Fibroblast of skin of scalp (primary cell): ENCODE data around the gene NUCB1.
"Not testable (repeated sequence)": the region's sequence is repeated elsewhere in the genome, so short reads cannot be mapped to it uniquely, and the experiment has no call there.

Experiments used
- DNase-seq: peaks from one replicate; pipeline ENCODE4 v3.0.0-alpha.2; 2013

NUCB1 gene

DNA sequence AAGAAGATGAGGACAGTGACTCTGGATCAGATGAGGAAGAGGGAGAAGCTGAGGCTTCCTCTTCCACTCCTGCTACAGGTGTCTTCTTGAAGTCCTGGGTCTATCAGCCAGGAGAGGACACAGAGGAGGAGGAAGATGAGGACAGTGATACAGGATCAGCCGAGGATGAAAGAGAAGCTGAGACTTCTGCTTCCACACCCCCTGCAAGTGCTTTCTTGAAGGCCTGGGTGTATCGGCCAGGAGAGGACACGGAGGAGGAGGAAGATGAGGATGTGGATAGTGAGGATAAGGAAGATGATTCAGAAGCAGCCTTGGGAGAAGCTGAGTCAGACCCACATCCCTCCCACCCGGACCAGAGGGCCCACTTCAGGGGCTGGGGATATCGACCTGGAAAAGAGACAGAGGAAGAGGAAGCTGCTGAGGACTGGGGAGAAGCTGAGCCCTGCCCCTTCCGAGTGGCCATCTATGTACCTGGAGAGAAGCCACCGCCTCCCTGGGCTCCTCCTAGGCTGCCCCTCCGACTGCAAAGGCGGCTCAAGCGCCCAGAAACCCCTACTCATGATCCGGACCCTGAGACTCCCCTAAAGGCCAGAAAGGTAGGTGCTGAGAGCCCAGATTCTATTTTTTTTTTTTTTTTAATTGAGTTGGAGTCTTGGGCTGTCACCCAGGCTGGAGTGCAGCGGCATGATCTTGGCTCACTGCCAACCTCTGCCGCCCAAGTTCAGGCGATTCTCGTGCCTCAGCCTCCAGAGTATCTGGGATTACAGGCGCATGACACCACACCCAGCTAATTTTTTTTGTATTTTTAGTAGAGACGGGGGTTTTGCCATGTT, 25.6 kb upstream of the NUCB1 start:
- DNase-seq = peak; percentile 76

GRCh38 chr19:48876043-48876981, 23.8 kb upstream of the NUCB1 start:
- DNase-seq = not testable (repeated sequence)

DNA sequence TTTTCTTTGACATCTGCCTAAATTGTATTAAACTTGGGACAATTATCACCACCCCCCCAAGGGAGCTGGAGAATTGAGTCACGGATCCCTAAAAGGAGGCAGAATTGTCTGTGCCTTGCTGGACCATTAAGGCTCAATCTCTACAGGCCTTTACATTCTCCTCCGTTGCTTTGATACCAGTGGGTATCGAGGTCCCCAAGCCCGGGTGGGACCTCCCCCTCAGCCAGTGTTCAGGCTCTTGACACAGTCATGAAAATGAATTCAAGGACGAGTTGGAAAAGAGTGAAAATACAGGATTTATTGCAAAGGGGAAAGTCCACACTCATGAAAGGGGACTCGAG, 22.3 kb upstream of the NUCB1 start:
- no peak for DNase-seq

DNA sequence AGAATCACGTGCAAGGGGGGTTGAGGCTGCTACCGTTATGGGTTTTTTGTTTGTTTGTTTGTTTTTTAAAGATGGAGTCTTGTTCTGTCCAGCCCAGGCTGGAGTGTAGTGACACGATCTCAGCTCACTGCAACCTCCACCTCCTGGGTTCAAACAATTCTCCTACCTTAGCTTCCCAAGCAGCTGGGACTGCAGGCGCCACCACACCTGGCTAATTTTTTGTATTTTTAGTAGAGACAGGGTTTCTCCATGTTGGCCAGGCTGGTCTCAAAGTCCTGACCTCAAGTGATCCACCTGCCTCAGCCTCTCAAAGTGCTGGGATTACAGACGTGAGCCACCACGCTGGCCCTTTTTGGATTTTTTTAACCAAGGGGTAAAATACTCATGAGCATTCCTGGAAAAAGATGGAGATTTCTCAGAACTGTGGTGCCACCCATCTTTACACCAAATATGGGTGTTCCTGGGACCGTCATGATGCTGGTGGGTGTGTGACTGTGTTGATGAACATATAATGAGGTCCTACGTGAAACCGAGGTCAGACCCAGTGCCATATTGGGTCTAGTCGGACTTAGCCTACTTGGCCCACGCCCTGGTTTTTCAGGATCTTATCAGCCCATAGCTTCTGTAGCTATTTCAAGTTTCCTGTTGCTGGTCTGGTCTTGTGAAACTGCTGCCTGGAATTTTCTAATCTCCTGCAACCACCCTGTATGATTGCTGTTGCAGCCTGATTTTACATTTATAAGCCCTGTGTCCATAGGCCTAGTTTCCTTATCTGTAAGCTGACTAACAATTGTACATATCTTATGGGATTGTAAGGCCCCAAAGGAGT, 21.7 kb upstream of the NUCB1 start:
- DNase-seq = peak; percentile 44

DNA sequence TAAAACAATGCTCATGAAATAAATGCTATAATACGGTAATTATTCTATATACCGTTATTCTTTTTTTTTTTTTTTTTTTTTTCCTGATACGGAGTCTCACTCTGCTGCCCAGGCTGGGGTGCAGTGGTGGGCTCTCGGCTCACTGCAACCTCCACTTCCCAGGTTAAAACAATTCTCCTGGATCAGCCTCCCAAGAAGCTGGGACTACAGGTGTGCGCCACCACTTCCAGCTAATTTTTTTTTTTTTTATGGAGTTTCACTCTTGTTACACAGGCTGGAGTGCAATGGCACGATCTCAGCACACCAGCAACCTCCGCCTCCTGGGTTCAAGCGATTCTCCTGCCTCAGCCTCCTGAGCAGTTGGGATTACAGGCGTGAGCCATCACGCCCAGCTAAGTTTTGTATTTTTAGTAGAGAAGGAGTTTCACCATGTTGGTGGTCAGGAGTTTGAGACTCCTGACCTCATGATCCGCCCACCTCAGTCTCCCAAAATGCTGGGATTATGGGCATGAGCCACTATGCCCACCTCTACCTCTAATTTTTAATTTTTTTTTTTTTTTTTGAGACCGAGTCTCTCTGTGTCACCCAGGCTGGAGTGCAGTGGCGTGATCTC, 21.0 kb upstream of the NUCB1 start:
- no peak for DNase-seq

DNA sequence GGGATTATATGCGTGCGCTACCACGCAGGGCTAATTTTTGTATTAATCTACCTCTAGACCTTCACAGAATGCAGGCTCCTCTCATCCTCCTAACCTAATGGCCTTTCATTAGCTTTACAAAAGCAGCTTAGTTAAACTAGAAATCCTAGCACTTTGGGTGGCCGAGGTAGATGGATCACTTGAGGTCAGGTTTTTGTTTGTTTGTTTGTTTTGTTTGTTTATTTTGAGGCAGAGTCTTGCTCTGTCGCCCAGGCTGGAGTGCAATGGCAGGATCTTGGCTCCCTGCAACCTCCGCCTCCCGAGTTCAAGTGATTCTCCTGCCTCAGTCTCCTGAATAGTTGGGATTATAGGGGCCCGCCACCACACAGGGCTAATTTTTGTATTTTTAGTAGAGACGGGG, 20.4 kb upstream of the NUCB1 start:
- DNase-seq = not testable (repeated sequence)

- no peak for DNase-seq
Observed at GRCh38 chr19:48881741-48882657, 18.1 kb upstream of the NUCB1 start.

- no peak for DNase-seq
Observed at GRCh38 chr19:48883726-48884125, 16.4 kb upstream of the NUCB1 start.

DNA sequence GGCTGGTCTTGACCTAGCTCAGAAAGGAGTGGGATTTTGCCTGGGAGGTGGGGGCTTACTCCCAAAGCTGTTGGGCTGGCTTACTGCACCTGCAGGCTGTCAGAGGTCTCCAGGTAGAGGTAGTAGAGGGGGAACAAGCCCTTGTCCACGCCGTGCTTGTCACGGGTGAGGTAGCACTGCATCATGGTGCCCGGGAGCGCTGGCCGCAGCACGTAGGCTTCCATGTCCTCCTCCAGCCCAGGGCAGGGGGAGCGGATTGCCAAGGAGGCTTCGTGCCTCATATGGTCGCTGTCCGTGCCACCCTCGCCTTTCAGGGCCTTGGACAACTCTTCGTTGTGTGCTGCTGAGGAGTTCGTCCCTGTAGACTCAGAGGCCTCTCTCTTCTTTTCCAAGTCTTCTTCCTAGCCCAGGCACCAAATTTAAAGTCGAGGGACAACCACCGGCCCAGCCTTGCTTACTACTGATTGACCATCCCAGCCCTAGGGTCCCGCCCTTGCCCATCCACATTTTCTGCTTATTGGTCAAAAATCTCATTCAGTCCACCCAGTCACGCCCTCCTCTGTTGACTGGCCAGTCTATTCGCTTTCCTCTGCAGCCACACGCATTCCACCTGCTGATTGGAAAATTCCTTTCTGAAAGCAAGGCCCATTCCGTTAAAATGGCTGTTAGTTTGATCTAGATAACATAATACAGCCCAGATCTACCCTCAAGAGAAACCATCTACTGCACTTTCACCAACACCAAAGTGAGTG, 12.1 kb upstream of the NUCB1 start:
- DNase-seq = no peak

- not testable (repeated sequence) for DNase-seq
Observed at GRCh38 chr19:48889496-48889895, 10.6 kb upstream of the NUCB1 start.

GRCh38 chr19:48890551-48890950, 9.6 kb upstream of the NUCB1 start:
- DNase-seq = no peak

DNA sequence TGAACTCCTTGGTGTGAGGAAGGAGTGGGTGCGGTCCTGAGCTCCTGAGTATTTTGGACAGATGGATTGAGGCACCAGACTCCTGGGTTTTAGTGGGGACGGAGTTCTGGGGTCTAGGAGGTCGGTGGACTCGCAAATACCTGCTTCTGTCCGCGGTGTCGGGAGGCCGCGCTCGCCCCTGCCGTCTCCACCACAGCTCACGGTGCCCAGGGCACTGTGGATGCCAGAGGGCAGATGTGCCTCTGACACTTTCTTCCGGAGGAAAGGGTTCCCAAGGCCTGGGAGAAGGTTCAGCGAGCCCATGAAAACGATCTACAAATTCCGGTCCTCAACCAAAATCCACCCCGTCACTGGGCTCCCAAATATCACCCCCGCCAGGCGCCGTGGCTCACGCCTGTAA, 4.9 kb upstream of the NUCB1 start:
- DNase-seq = no peak

DNA sequence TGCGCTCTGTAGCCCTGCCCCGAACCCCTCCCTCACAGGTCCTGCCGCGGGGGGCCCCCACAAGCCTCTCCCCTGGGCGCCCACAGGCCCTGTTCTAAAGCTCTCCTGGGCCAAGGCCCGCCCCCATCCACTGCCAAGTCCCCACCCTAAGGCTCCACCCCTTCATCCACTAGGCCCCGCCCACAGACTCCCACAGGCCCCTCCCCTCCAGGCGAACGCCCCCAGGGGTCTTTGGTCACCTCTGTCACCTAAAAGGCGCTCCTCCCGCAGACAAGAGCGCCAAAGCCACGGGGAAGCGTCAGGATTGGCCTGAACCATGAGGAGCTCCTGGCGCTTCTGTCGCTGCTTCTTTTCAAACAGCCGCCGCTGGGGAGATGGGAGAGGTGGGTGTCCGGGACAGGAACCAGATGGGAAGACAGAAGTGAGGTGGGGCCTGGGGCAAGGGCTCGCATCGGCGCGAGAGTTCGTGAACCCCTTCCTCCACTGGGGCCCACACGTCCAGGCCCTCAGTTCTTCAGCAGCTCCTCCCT, 3.9 kb upstream of the NUCB1 start:
- peak; percentile 47 for DNase-seq

- no peak for DNase-seq
Observed at GRCh38 chr19:48897181-48897580, 2.9 kb upstream of the NUCB1 start.

DNA sequence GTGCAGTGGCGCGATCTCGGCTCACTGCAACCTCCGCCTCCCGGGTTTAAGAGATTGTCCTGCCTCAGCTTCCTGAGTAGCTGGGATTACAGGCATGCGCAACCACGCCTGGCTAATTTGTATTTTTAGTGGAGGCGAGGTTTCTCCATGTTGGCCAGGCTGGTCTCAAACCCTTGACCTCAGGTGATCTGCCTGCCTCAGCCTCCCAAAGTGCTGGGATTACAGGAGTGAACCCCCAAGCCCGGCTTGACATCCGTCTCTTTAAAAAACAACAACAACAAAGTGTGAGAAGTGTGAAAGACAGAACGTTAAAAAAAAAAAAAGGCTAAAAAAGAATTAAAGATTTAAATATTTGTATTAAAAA, 744 bp upstream of the NUCB1 start:
- DNase-seq = not testable (repeated sequence)

GRCh38 chr19:48900477-48901406, 630 bp downstream of the NUCB1 start:
- DNase-seq = peak; percentile 35

DNA sequence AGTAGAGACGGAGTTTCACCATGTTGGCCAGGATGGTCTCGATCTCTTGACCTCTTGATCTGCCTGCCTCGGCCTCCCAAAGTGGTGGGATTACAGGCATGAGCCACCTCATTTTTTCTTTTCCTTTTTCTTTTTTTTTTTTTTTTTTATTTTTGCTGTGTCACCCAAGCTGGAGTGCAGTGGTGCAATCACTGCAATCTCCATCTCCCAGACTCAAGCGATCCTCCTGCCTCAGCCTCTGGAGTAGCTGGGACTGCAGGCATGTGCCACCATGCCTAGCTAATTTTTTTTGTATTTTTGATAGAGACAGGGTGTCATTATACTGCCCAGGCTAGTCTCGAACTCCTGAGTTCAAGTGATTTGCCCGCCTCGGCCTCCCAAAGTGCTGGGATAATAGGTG, 2.2 kb downstream of the NUCB1 start:
- DNase-seq = not testable (repeated sequence)

DNA sequence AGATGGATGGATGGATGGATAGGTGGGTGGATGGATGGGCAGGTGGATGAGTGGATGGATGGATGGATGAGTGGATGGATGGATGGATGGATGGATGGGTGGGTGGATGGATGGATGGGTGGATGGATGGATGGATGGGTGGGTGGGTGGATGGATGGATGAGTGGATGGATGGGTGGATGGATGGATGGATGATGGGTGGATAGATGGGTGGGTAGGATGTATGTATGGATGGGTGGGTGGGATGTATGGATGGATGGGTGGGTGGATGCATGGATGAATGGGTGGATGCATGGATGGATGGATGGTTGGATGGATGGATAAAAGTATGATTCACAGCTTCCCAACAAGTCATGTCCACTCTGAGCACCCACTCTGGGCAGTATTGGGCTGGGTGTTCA, 3.7 kb downstream of the NUCB1 start:
- DNase-seq = not testable (repeated sequence)

DNA sequence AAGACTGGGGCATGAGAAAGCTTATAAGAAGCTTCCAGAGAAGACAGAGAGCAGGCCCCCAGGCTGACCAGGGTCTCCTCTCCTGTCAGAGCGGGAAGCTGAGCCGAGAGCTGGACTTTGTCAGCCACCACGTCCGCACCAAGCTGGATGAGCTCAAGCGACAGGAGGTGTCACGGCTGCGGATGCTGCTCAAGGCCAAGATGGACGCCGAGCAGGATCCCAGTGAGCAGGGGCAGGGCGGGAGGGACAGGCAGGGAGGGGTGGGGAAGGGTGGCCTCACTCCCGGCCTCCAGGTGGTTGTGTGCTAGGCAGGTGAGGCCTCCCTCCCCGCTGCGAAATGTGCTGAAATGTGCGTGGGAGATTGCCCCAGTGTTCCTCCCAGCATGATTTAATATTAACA, 5.6 kb downstream of the NUCB1 start:
- DNase-seq = no peak
